DOHH2 (cell line): Measurements from ENCODE around the gene DLG5.

Source experiments
- H3F3A ChIP-seq: fragments of 200-600 bp; sonication (generic), shearing (Covaris generic); 2 replicates; pipeline ENCODE4 v1.6.0; 2016; ENCODE audit warnings: antibody characterized with exemption, mild to moderate bottlenecking; ENCODE audit not compliant: control insufficient read depth, insufficient read depth
- H3K27ac ChIP-seq: fragments of 200-600 bp; sonication (generic); 2 replicates; pipeline ENCODE4 v1.5.1; 2014; ENCODE audit warnings: low read depth, mild to moderate bottlenecking, low read length, moderate library complexity
- H3K27me3 ChIP-seq: fragments of 200-600 bp; sonication (generic); 2 replicates; pipeline ENCODE4 v1.6.1; 2014; ENCODE audit warnings: mild to moderate bottlenecking, low read length, mixed read lengths; ENCODE audit not compliant: control insufficient read depth
- H3K36me3 ChIP-seq: fragments of 200-600 bp; sonication (generic); 2 replicates; pipeline ENCODE4 v1.6.1; 2014; ENCODE audit warnings: mild to moderate bottlenecking, low read length, moderate library complexity, mixed read lengths; ENCODE audit not compliant: control insufficient read depth
- H3K4me1 ChIP-seq: fragments of 200-600 bp; sonication (generic); 2 replicates; pipeline ENCODE4 v1.6.1; 2014; ENCODE audit warnings: mild to moderate bottlenecking, low read length, mixed read lengths; ENCODE audit not compliant: control insufficient read depth
- H3K4me2 ChIP-seq: fragments of 200-600 bp; sonication (generic); 2 replicates; pipeline ENCODE4 v1.6.0; 2014; ENCODE audit warnings: mild to moderate bottlenecking, low read length, moderate library complexity
- H3K4me3 ChIP-seq: fragments of 200-600 bp; sonication (generic); 2 replicates; pipeline ENCODE4 v1.5.1; 2014; ENCODE audit warnings: mild to moderate bottlenecking, low read length, mixed read lengths
- H3K79me2 ChIP-seq: fragments of 200-600 bp; sonication (generic); 2 replicates; pipeline ENCODE4 v1.6.1; 2014; ENCODE audit warnings: mild to moderate bottlenecking, low read length, mixed read lengths; ENCODE audit not compliant: control insufficient read depth
- H3K9me2 ChIP-seq: fragments of 200-600 bp; sonication (generic); replicated peaks from 2 replicates; pipeline ENCODE4 v1.6.1; 2014; ENCODE audit warnings: mild to moderate bottlenecking, low read length, mixed read lengths; ENCODE audit not compliant: control insufficient read depth
- H3K9me3 ChIP-seq: fragments of 200-600 bp; sonication (generic); 2 replicates; pipeline ENCODE4 v1.6.1; 2014; ENCODE audit warnings: antibody characterized with exemption, low read length, mixed read lengths; ENCODE audit not compliant: control insufficient read depth, insufficient read depth
- H4K20me1 ChIP-seq: fragments of 200-600 bp; sonication (generic); 2 replicates; pipeline ENCODE4 v1.6.0; 2014; ENCODE audit warnings: low read depth, mild to moderate bottlenecking, antibody characterized with exemption, low read length, moderate library complexity; ENCODE audit not compliant: control insufficient read depth, insufficient read depth
- CTCF ChIP-seq: fragments of 200-600 bp; sonication (generic); IDR thresholded peaks from one replicate; pipeline ENCODE4 v1.5.1; 2014; ENCODE audit warnings: antibody characterized with exemption, mild to moderate bottlenecking, low read depth, low read length; ENCODE audit not compliant: poor library complexity, severe bottlenecking
- EZH2phosphoT487 ChIP-seq: fragments of 200-600 bp; sonication (generic); IDR thresholded peaks from 2 replicates; pipeline ENCODE4 v1.6.1; 2017; ENCODE audit warnings: borderline replicate concordance, mild to moderate bottlenecking, antibody characterized with exemption, low read length, moderate library complexity, mixed read lengths

The DLG5 gene

DNA sequence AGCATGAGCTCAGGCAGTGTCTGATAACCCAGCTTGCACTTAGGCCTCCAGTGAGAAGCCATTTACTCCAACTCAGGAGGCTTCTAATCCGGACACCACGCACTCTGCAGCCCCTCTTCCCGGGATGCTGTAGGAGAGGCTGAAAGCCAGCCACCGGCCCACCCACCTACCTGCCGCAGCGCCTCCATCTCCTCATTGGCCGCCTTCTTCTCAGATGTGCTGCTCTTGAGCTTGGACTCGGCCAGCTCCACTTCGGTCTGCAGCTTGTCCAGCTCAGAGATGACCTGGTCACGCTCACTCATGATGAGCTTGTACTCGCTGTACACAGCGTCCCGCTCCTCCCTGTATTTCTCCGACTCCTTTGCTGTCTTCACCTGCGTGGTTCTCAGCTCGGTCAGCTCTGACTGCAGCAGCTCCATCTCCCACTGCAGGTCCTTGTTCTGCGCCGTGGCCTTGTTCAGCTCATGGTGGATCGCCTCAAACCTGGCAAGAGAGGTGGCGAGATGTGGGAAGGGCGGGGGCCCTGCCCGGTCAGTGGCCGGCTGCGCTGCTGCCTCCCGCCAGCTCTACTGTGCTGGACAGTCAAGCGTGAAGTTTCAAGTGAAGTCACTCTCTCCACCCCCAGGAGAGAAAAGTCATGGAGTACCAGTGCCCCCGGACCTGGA is 84.7 kb downstream of the DLG5 start:
- H3K4me1 ChIP-seq, result peaks cover 11% of the 10 kb centered on the region
- TF ChIP-seq CTCF (no peak), EZH2phosphoT487 (no peak)
- no peaks in the 10 kb centered on the region for H3K79me2 ChIP-seq
- H3K9me3 ChIP-seq, result no peaks in the 10 kb centered on the region
- no peaks in the 10 kb centered on the region for H3K9me2 ChIP-seq
- H3K27me3 ChIP-seq, result no peaks in the 10 kb centered on the region
- no peak overlapping the region for H3K4me3 ChIP-seq
- H3K36me3 ChIP-seq, result no peaks in the 10 kb centered on the region
- no peaks in the 10 kb centered on the region for H3F3A ChIP-seq
- H4K20me1 ChIP-seq, result no peaks in the 10 kb centered on the region
- H3K27ac ChIP-seq, result no peak overlapping the region
- no peak overlapping the region for H3K4me2 ChIP-seq

DNA sequence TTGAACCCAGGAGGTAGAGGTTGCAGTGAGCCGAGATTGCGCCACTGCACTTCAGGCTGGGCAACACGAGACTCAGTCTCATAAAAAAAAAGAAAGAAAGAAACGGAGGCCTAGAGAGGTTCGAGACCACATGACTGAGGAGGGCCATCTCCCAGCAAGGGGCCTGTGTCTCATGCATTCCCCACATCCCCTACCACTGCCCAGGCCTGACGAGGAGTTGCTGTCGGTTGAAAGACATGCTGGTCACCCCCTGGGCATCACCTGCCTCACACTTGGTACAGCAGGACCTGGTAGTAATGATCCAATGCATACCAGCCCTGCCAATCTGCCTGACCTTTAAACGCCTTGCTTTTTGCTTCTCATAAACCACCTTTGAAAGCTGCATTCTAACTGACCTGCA is 85.9 kb downstream of the DLG5 start:
- no peak overlapping the region for H3K27ac ChIP-seq
- H3K9me2 ChIP-seq, result no peaks in the 10 kb centered on the region
- peaks cover 23% of the 10 kb centered on the region for H3K4me1 ChIP-seq
- H3K4me3 ChIP-seq, result no peak overlapping the region
- no peaks in the 10 kb centered on the region for H3K79me2 ChIP-seq
- TF ChIP-seq EZH2phosphoT487 (no peak), CTCF (no peak)
- H4K20me1 ChIP-seq, result no peaks in the 10 kb centered on the region
- no peak overlapping the region for H3K4me2 ChIP-seq
- H3K36me3 ChIP-seq, result no peaks in the 10 kb centered on the region
- H3K9me3 ChIP-seq, result no peaks in the 10 kb centered on the region
- H3F3A ChIP-seq, result no peaks in the 10 kb centered on the region
- H3K27me3 ChIP-seq, result no peaks in the 10 kb centered on the region

- Histone ChIP-seq H3K27me3 (no peaks in the 10 kb centered on the region), H3K9me3 (no peaks in the 10 kb centered on the region), H3K4me1 (peaks cover 23% of the 10 kb centered on the region), H3K4me2 (0 out of 2 replicates have a peak overlapping the region, but pooled peaks have one; percentile 48), H3K27ac (no peak overlapping the region), H3K9me2 (no peaks in the 10 kb centered on the region), H3K4me3 (no peak overlapping the region), H4K20me1 (no peaks in the 10 kb centered on the region), H3K79me2 (no peaks in the 10 kb centered on the region), H3F3A (no peaks in the 10 kb centered on the region), H3K36me3 (no peaks in the 10 kb centered on the region)
- TF ChIP-seq CTCF (no peak), EZH2phosphoT487 (no peak)
These were observed 88.5 kb downstream of the DLG5 start for GRCh38 chr10:77837925-77838595.
